ENCODE measurements around the gene FIP1L1.

DNA sequence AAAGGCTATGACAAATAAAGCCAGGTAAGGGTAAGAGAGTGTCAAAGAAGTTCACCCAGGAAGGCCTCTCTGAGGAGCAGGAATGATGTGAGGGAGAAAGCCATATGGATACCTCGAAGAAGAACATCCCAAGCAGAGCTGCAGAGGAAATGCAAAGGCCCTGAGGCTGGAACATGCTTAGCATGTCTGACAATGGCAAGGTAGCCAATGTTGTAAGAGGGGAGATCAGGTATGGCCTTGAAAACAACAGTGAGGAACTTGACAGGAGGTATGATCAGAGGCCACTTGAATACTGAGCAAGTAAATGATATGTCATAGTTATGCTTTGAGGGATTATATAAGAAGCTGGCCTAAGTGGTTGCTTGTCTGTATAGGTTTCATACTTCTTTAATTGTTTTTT lies 15.3 kb upstream of the FIP1L1 start:
- TF ChIP-seq, protein P1, sequence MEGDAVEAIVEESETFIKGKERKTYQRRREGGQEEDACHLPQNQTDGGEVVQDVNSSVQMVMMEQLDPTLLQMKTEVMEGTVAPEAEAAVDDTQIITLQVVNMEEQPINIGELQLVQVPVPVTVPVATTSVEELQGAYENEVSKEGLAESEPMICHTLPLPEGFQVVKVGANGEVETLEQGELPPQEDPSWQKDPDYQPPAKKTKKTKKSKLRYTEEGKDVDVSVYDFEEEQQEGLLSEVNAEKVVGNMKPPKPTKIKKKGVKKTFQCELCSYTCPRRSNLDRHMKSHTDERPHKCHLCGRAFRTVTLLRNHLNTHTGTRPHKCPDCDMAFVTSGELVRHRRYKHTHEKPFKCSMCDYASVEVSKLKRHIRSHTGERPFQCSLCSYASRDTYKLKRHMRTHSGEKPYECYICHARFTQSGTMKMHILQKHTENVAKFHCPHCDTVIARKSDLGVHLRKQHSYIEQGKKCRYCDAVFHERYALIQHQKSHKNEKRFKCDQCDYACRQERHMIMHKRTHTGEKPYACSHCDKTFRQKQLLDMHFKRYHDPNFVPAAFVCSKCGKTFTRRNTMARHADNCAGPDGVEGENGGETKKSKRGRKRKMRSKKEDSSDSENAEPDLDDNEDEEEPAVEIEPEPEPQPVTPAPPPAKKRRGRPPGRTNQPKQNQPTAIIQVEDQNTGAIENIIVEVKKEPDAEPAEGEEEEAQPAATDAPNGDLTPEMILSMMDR (IDR thresholded peaks at IDR 0.05), result no peak
- TF ChIP-seq POLR2A (IDR thresholded peaks at IDR 0.05; ENCODE audit: low read length) (no peak), POLR2AphosphoS2 (conservative IDR thresholded peaks at IDR 0.05; ENCODE audit: low read length) (no peak), KDM1A (IDR thresholded peaks at IDR 0.05; ENCODE audit: low read depth) (no peak), CEBPB (IDR thresholded peaks at IDR 0.05) (no peak)
- TF ChIP-seq, protein P2, sequence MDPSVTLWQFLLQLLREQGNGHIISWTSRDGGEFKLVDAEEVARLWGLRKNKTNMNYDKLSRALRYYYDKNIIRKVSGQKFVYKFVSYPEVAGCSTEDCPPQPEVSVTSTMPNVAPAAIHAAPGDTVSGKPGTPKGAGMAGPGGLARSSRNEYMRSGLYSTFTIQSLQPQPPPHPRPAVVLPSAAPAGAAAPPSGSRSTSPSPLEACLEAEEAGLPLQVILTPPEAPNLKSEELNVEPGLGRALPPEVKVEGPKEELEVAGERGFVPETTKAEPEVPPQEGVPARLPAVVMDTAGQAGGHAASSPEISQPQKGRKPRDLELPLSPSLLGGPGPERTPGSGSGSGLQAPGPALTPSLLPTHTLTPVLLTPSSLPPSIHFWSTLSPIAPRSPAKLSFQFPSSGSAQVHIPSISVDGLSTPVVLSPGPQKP (IDR thresholded peaks at IDR 0.05; ENCODE audit: low read depth, low read length), result no peak
